GM10266 (cell line): Measurements from ENCODE around the gene MAPKAPK5.

Experiments used
- DNase-seq: peaks from one replicate; pipeline ENCODE4 v3.0.0; 2012; ENCODE audit errors: extremely low spot score
- TF ChIP-seq, protein P1 (sequence below): IDR thresholded peaks from 2 replicates; pipeline ENCODE4 v1.5.1; 2012; ENCODE audit warnings: mild to moderate bottlenecking, low read depth; ENCODE audit not compliant: control insufficient read depth, insufficient read depth; ENCODE audit errors: missing control alignments

MAPKAPK5 gene

DNA sequence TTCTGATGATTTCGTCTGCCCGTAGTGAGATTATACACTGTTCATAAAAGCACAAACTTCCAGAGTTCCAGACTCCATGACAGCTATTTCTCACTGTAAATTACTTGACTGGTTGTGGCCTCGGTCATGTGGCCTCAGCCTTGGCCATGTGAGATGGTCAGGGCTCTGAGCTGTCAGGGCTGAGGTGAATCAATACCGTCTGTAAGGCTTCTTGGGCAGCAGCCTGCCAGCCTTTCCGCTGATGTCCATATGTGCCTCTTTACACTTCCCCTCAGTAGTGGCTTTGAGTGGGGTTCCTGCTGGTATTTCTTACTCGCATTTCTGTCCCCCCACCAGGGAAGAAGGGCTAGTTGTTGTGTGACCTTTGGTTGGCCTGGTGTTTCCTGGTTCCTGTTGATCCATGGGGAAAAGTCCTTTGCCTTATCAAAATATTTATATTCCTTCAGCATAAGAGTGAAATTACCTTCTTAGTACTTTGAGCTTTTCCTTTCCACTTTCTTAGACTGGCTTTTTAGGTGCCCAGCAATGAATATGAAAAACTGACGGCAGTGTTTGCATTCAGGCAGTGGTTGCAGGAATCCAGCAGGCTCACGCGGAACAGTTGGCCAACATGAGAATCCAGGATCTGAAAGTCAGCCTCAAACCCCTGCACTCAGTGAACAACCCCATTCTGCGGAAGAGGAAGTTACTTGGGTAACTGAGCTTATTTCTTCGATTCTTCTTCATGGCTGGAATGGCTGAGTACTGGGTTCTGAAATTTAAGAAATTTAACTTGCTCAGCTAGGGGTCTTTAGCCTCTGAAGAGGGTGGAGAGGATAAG lies 46.1 kb downstream of the MAPKAPK5 start:
- TF ChIP-seq, protein P1, sequence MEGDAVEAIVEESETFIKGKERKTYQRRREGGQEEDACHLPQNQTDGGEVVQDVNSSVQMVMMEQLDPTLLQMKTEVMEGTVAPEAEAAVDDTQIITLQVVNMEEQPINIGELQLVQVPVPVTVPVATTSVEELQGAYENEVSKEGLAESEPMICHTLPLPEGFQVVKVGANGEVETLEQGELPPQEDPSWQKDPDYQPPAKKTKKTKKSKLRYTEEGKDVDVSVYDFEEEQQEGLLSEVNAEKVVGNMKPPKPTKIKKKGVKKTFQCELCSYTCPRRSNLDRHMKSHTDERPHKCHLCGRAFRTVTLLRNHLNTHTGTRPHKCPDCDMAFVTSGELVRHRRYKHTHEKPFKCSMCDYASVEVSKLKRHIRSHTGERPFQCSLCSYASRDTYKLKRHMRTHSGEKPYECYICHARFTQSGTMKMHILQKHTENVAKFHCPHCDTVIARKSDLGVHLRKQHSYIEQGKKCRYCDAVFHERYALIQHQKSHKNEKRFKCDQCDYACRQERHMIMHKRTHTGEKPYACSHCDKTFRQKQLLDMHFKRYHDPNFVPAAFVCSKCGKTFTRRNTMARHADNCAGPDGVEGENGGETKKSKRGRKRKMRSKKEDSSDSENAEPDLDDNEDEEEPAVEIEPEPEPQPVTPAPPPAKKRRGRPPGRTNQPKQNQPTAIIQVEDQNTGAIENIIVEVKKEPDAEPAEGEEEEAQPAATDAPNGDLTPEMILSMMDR, result no peak

DNA sequence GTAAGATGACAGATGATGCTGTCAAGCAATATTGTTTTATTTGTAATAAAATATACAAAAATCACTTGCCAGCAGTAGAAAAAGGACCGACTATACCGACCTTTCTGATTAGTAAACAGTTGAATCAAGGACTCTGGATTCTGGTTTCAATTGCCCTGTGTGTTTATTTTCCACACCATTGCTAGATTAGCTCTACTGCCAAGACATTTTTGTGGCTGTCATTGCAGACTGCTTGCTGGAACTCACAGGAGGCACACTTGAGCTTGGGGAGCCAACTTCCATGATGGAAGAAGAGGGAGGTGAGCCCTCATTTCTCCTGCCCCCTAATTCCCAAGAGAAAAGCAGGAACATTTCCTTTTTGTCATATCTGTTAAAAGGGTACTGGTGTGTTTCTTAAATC lies 51.3 kb downstream of the MAPKAPK5 start:
- DNase-seq, result no peak
- TF ChIP-seq, protein P1, result no peak

More for the DNA sequence above, 46.1 kb downstream of the MAPKAPK5 start:
- DNase-seq, result no peak

DNA sequence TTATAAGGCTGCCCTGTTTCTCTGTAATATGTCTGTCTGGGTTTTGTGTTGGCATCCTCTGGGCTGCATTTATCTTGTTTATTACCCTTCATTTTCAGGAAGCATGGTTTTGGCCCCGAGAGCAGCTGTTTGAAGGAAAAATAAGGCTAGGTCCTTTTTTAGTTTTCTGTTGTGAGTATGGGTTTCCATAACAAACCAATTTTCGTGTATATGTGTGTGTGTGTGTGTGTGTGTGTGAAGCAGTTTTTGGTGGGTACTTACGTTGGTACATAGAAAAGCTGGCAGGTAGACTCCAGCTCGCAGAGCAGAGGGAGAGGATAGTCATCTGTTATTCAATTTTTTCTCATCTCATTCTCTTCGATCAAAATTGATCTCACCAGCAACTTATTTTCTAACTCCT lies 52.5 kb downstream of the MAPKAPK5 start:
- DNase-seq, result no peak
- TF ChIP-seq, protein P1, result no peak

DNA sequence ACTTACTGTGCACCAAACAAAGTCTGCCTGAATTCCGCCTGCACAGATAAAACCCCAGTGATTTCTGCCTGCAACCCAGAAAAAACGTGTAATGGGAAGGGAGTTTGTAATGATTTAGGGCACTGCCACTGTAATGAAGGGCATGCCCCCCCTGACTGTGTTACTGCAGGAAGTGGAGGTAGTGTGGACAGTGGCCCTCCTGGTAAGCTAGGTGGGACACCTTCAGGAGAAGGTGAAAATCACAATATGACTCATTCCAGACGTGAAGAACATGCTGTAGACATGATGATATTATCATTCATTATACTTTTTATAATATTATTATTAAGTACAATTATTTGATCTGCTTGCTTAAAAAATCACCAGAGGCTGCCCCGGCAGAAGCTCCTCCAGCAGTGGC lies 59.2 kb downstream of the MAPKAPK5 start:
- no peak for DNase-seq
- TF ChIP-seq, protein P1, result no peak

DNA sequence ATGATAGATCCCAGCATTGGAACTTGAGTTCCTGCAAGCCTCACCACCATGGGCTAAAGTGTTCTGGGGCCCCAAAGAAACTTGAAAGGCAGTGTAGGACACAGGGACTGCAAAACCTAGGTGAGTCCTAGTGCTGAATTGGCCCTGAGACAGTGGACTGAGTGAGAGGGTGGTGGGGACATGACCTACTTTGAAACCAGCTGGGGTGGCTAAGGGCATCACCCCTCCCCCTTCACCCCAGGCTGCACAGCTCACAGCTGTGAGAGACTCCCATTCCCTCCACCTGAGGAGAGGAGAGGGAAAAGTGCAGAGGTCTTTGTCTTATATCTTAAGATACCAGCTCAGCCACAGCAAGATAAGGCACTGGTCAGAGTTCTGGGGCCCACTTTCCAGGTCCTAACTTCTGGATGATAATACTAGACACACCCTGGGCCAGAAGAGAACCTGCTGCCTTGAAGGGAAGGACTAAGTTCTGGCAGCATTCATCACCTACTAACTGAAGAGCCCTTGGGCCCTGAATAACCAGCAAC lies 62.5 kb downstream of the MAPKAPK5 start:
- DNase-seq, result no peak
- TF ChIP-seq, protein P1, result no peak

DNA sequence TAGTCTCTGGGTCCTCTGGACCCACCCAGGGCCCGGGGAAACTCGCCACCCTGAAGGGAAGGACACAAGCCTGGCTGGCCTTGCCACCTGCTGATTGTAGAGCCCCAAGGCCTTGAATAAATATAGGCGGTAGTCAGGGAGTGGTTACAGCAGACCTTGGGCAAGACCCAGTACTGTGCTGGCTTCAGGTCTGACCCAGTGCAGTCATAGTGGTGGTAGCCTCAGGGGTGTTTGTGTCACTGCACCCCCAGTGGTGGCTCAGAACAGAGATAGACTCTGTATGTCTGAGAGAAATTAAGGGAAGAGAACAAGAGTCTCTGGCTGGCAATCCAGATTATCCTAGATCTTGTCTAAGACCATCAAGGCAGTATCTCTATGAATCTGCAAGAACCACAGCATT lies 63.5 kb downstream of the MAPKAPK5 start:
- no peak for DNase-seq
- TF ChIP-seq, protein P1, result no peak

DNA sequence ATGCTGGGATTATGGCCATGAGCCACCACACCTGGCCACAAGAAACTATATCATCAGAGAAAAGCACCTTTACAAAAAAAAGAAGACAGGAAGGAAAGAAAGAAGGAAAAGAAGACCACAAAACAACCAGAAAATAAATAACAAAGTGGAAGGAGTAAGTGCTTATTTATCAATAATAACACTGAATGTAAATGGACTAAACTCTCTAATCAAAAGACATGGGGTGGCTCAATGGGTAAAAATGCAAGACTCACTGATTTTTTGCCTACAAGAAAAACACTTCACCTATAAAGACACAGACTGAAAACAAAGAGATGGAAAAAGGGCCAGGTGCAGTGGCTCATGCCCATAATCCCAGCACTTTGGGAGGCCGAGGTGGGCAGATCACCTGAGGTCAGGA lies 65.7 kb downstream of the MAPKAPK5 start:
- TF ChIP-seq, protein P1, result no peak
- DNase-seq, result no peak
